Measurements from ENCODE around the gene PSMD2. TPM values are rescaled to one million over a fixed set of nuclear protein-coding genes. Genes with fewer than 3 reads are reported as not detected.
"Not testable (repeated sequence)": the region's sequence is repeated elsewhere in the genome, so short reads cannot be mapped to it uniquely, and the experiment has no call there.

PSMD2 gene
- total and polyA plus RNA-seq, 2 donors (not counting 3 experiments of a cell fraction or from before 2014, with no cell fraction given) = 414 to 435 TPM

- Histone ChIP-seq H3K4me1 (ENCODE audit: control insufficient read depth, extremely low read depth, insufficient read depth, low read length) (peaks cover 54% of the 10 kb centered on the region), H2AFZ (ENCODE audit: low read depth, low read length) (no peak overlapping the region), H3K27me3 (ENCODE audit: control insufficient read depth in 2 of 2, insufficient read depth in 2 of 2, low read length in 2 of 2) (no peaks in the 10 kb centered on the region), H3K27ac (ENCODE audit: insufficient read depth, low read depth, low read length) (peak overlapping the region; percentile 99), H3K9me3 (replicated peaks; ENCODE audit: control insufficient read depth, insufficient read depth, low read length) (no peaks in the 10 kb centered on the region), H3K79me2 (ENCODE audit: control insufficient read depth, insufficient read depth, low read length) (peaks cover 39% of the 10 kb centered on the region), H3K9me1 (replicated peaks; ENCODE audit: control insufficient read depth, extremely low read depth, insufficient read depth, low read length) (no peaks in the 10 kb centered on the region), H4K20me1 (replicated peaks; ENCODE audit: control insufficient read depth, extremely low read depth, insufficient read depth, low read length) (no peaks in the 10 kb centered on the region), H3K4me3 (replicated peaks in 1 of 3; ENCODE audit: insufficient read depth in 1 of 3, low read depth in 1 of 3, low read length in 3 of 3) (peak overlapping the region in 1 of 3 experiments; percentile 4), H3K4me2 (ENCODE audit: insufficient read depth, low read length) (peak overlapping the region; percentile 73), H3K9ac (replicated peaks; ENCODE audit: extremely low read depth, insufficient read depth, low read length) (peak overlapping the region; percentile 60), H3K36me3 (ENCODE audit: control insufficient read depth in 2 of 2, extremely low read depth in 1 of 2, insufficient read depth in 2 of 2, low read length in 2 of 2) (peaks cover 2 to 22% of the 10 kb centered on the region in 2 experiments)
- dilution Hi-C loops (cut with MboI; ENCODE audit: extremely low pct_ligation_motif_present, low sequenced_read_pairs) = no loop called here
- DNase-seq (ENCODE audit: low read depth, low spot score) (no peak), FAIRE-seq (no peak)
- ChIA-PET CTCF (interaction anchor here (1.0 to 2.2 kb wide), 7 partner anchors 8 to 33 kb away, joined by 3 to 7 read pairs (median 4); partner anchors contain the start of genes CLCN2 and POLR2H), POLR2A (interaction anchor here (0.6 kb wide), 1 partner anchor 1530 kb away, joined by 6 read pairs; no protein-coding TSS in a partner anchor)
- TF ChIP-seq GATA2 (IDR thresholded peaks at IDR 0.05; ENCODE audit: insufficient read depth, insufficient read length, low read depth, low read length) = no peak
- TF ChIP-seq POLR2A (IDR thresholded peaks at IDR 0.05; ENCODE audit: low read depth, low read length) = no peak
- no peak for TF ChIP-seq FOS (IDR thresholded peaks at IDR 0.05; ENCODE audit: borderline replicate concordance, insufficient read depth, low read length)
- no peak for TF ChIP-seq EZH2 (IDR thresholded peaks at IDR 0.05; ENCODE audit: borderline replicate concordance, low read depth, low read length, severe bottlenecking)
- TF ChIP-seq, protein P1, sequence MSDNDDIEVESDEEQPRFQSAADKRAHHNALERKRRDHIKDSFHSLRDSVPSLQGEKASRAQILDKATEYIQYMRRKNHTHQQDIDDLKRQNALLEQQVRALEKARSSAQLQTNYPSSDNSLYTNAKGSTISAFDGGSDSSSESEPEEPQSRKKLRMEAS (IDR thresholded peaks at IDR 0.05; ENCODE audit: insufficient read depth, insufficient read length) = no peak
- TF ChIP-seq, protein P2, sequence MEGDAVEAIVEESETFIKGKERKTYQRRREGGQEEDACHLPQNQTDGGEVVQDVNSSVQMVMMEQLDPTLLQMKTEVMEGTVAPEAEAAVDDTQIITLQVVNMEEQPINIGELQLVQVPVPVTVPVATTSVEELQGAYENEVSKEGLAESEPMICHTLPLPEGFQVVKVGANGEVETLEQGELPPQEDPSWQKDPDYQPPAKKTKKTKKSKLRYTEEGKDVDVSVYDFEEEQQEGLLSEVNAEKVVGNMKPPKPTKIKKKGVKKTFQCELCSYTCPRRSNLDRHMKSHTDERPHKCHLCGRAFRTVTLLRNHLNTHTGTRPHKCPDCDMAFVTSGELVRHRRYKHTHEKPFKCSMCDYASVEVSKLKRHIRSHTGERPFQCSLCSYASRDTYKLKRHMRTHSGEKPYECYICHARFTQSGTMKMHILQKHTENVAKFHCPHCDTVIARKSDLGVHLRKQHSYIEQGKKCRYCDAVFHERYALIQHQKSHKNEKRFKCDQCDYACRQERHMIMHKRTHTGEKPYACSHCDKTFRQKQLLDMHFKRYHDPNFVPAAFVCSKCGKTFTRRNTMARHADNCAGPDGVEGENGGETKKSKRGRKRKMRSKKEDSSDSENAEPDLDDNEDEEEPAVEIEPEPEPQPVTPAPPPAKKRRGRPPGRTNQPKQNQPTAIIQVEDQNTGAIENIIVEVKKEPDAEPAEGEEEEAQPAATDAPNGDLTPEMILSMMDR (IDR thresholded peaks at IDR 0.05; ENCODE audit: extremely low read depth in 1 of 2, insufficient read depth in 1 of 2, low read depth in 1 of 2, low read length in 2 of 2) = no peak
- TF ChIP-seq POLR2AphosphoS5 (IDR thresholded peaks at IDR 0.05; ENCODE audit: insufficient read depth, low read depth, low read length) = no peak
- intact Hi-C loops (cut with micrococcal nuclease) = loop anchor here (10.0 kb wide), 1 partner anchor 1596 kb away; the partner anchor contains the start of gene TRA2B
- BruUV-seq (replicated peaks) = no TSS peak
Observed at GRCh38 chr3:184339001-184339400, 40.0 kb downstream of the PSMD2 start.

GRCh38 chr3:184339451-184340135 lies 40.6 kb downstream of the PSMD2 start:
- POLR2A ChIA-PET = interaction anchor here (0.6 kb wide), 1 partner anchor 1529 kb away, joined by 6 read pairs; no protein-coding TSS in a partner anchor
- H3K27ac ChIP-seq (ENCODE audit: insufficient read depth, low read depth, low read length); BruUV-seq (replicated peaks); H3K9me3 ChIP-seq (replicated peaks; ENCODE audit: control insufficient read depth, insufficient read depth, low read length); H2AFZ ChIP-seq (ENCODE audit: low read depth, low read length); H3K9me1 ChIP-seq (replicated peaks; ENCODE audit: control insufficient read depth, extremely low read depth, insufficient read depth, low read length); DNase-seq (ENCODE audit: low read depth, low spot score); H4K20me1 ChIP-seq (replicated peaks; ENCODE audit: control insufficient read depth, extremely low read depth, insufficient read depth, low read length); H3K4me3 ChIP-seq (replicated peaks in 1 of 3; ENCODE audit: insufficient read depth in 1 of 3, low read depth in 1 of 3, low read length in 3 of 3); H3K4me2 ChIP-seq (ENCODE audit: insufficient read depth, low read length); H3K9ac ChIP-seq (replicated peaks; ENCODE audit: extremely low read depth, insufficient read depth, low read length); H3K27me3 ChIP-seq (ENCODE audit: control insufficient read depth in 2 of 2, insufficient read depth in 2 of 2, low read length in 2 of 2); dilution Hi-C loops (cut with MboI; ENCODE audit: extremely low pct_ligation_motif_present, low sequenced_read_pairs); FAIRE-seq: not testable (repeated sequence)
- peaks cover 2 to 25% of the 10 kb centered on the region in 2 experiments for H3K36me3 ChIP-seq (ENCODE audit: control insufficient read depth in 2 of 2, extremely low read depth in 1 of 2, insufficient read depth in 2 of 2, low read length in 2 of 2)
- intact Hi-C loops (cut with micrococcal nuclease) = loop anchor here (10.0 kb wide), 1 partner anchor 1595 kb away; the partner anchor contains the start of gene TRA2B
- CTCF ChIA-PET = interaction anchor here (1.6 to 2.0 kb wide), 5 partner anchors 14 to 34 kb away, joined by 3 to 7 read pairs (median 4); no protein-coding TSS in a partner anchor
- H3K4me1 ChIP-seq (ENCODE audit: control insufficient read depth, extremely low read depth, insufficient read depth, low read length) = peaks cover 48% of the 10 kb centered on the region
- H3K79me2 ChIP-seq (ENCODE audit: control insufficient read depth, insufficient read depth, low read length) = peaks cover 39% of the 10 kb centered on the region

Measured in endothelial cell of umbilical vein (primary cell).